Activated gamma-delta T cell treated with anti-CD3 and anti-CD28 coated beads, Interleukin-2, amount 50 U/mL, for 16 hours (primary cell): ENCODE data around the gene SELPLG.
"Not testable (repeated sequence)": the region's sequence is repeated elsewhere in the genome, so short reads cannot be mapped to it uniquely, and the experiment has no call there.

Experiments used
- DNase-seq: peaks from one replicate; pipeline ENCODE4 v3.0.0-alpha.2; 2020; ENCODE audit warnings: low read depth

SELPLG gene

DNA sequence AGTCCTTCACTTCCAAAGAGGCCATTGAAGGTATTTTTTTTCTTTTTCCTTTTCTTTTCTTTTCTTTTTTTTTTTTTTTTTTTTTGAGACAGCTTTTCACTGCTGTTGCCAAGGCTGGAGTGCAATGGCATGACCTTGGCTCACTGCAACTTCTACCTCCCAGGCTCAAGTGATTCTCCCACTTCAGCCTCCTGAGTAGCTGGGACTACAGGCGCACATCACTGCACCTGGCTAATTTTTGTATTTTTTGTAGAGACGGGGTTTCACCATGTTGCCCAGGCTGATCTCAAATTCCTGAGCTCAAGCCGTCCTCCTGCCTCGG is 14.8 kb downstream of the SELPLG start:
- not testable (repeated sequence) for DNase-seq

DNA sequence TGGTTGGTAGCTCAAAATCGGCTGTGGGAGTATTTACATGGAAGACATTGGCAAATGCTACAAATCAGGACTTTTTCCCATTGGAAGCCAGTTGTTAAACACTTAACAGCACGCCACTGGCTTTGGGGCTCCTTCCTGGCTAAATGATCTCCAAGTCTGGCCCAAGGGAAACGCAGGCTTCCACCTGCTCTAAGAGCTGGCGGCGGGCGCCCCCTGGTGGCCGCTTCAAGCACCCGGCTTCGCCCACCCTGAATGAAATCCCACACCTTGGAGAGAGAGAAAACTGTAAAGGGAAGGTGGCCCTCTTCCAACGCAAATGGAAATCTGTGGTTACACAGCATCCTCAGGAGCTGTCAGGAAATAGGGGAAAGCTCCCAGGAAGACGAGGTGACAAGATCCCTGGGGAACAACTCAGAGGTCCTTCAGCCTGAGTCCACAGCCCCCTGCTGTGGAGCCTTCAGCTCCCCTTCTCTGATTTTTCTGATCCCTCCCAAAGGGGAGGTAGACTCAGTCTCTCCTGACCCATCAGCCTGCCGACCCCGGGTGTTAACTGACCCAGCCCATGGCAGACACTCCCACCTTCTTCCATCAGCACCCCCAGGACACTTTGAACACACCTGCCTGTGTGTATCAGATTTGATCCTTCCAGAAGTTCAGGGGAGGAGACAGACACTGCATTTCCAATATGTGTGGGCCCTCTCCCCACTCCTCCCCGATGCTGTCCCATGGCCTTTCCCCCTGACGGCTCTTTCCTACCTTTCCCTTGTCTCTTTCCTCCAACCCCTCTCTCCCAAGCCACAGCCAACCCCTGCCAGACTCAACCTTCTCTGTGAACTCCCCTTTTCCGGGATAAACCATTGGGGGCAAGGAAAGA is 15.4 kb downstream of the SELPLG start:
- DNase-seq, result peak; percentile 69

DNA sequence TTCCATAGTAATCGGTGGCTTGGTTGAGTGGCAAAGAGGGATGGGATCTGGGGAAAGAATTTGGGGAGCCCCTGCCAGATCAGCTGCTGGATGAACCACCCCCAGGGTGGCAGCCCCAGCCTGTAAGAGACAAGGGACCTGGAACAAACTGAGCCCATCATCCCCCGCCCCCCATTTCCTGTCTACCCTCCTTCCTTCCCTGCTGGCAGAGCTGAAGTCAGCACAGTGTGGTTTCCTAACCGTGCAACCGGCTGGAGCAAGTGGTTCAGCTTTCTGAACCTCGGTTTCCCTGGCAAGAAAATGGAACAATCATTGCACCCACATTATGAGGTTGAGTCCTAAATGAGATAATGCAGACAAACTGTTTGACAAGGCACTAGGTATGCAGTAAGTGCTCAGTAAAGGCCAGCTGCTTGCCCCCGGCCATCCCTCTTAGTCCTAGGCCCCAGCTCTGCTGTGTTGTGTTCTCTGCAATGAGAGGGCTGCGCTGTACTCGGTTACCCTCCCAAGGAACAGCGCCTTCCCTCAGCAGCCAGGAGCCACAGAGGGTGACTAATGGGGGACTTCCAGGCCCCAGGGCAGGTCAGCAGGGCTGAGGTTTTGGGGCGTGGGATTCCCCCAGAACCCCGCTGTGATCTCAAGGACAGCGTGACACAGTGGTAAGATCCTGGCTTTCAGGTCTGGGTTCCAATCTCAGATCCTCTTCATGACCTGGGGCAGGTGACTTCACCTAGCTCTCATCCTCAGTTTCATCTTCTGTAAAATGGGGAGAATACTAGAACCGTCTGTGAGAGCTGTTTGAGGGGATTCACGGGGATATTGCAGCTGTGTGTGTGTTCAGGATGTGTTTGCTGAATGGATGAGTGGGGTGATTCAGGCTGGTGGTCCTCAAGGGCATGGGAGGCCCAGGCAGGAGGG is 16.5 kb downstream of the SELPLG start:
- peak; percentile 79 for DNase-seq

DNA sequence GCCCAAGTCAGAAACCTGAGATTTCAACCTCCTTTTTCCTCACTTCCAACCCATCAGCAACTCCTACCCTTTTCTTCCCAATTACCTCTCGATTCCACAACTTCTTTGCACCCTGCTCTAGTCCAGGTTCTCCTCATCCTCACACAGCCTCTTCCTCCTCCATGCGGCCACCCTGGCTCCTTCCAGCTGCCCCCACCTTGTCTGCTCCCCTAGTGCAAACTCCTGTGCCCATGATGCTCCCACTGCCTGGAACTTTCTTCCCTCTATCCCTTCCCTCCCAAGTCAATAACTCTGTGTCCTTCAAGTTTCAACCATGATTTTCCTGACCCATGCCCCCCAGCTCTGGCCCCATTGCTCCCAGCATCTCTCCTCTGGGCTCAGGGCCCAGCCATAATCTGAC is 17.3 kb downstream of the SELPLG start:
- no peak for DNase-seq

DNA sequence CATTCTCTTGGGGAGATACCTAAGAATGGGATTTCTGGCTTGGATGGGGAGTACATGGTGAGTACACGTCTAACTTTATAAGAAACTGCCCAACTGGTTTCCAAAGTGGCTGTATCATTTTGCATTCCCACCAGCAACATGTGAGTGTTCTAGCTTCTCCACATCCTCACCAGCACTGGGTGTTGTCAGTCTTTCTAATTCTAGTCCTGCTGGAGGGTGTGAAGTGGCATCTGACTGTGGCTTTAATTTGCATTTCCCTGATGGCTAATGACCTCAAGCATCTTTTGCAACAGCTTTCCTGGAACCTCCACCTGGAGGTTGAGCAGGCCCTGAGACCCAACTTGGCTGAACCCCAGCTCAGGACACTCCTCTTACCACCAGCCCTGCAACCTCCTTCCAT is 17.8 kb downstream of the SELPLG start:
- DNase-seq, result no peak

DNA sequence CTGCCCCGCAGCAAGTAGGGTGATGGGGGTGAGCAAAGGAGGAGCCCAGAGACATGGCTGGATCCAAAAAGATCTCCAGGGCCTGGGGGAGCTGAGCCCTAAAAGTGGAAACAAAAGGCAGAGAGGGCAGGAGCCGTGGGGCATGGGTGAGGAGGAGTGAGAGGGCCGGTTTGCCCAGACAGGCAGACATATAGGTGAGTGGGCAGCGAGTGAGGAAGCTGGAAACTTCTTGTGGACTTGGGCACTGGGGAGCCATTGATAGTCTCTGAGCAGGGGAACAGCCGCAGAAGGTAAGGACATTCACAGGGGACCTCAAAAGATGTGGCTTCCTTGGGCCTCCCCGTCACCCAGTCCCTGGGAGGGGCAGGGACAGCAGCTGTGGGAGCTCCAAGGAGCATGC is 19.1 kb downstream of the SELPLG start:
- no peak for DNase-seq

DNA sequence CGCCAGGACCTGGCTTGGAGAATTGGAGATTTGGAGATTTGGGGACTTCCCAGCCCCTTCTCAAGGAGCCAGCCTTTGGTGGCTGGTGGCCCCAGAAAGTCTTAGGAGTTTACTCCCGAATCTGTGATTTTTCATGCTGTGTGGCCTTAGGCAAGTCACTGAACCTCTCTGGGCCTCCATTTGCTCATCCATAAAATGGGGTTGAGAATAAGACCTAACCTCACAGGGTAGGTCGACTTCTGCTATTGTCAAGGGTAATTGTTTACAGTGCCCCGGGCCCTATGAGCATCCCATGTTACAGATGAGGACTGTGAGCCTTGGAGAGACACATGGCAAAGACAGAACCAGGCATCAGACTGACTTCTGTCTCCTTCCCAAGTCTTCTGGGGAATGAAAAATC is 19.7 kb downstream of the SELPLG start:
- no peak for DNase-seq

DNA sequence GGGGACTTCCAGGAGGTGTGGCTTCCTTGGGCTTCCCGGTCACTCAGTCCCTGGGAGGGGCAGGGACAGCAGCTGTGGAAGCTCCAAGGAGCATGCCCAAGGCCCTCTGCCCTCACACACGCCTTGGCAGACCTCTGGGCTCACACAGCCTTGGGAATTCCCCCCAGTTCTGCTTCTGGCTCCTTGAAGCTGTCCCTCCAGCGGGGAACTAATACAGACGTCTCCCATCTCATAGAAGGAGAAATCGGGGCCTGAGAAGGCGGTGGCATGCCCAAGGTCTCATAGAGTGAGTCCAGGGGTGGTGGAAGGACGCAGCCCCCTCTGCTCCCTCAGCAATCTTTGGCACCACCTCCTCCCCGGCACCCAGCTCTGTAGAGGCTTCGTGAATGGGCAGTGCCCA is 20.1 kb downstream of the SELPLG start:
- DNase-seq, result no peak

DNA sequence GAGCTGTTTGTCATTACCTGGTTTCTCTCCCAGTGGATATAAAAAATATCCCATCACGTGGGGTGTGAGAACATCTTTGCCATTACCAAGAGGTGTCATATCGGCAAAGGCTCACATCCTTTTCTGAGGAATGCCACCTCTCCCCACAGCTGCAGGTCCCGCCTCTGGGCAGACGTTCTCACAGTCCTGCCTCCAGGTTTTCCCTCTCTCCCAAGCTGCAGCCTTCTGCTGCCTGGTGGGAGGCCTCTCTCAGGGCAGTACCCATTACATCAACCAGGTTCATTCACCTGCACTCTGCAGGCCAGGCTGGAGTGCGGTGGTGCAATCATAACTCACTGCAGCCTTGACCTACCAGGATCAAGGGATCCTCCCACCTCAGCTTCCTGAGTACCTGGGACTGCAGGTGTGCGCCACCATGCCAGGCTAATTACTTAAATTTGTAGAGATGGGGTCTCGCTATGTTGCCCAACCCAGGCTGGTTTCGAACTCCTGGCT is 20.9 kb downstream of the SELPLG start:
- DNase-seq, result no peak

DNA sequence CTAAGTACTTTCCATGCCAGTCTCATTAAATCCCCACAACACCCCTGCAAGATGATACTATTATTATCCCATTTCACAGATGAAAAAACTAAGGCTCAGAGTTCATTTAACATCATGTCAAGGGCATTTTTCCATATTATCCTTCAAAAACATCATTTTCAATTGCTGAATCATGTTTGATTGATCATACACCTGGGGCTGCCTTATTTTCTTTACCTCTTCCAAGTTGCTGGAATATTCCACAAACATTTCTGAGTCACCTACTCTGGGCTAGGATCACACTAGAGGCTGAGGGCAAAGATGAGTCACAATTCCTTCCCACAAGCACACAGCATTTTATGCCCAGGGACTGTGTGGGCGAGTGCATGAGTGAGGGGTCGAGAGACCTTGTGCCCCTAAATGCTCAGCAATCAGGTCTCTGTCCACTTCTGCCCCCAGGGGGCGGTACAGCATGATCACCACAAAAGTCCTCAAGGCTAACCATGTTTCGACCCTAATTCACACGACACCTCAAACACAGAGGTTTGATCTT is 21.7 kb downstream of the SELPLG start:
- peak; percentile 55 for DNase-seq

DNA sequence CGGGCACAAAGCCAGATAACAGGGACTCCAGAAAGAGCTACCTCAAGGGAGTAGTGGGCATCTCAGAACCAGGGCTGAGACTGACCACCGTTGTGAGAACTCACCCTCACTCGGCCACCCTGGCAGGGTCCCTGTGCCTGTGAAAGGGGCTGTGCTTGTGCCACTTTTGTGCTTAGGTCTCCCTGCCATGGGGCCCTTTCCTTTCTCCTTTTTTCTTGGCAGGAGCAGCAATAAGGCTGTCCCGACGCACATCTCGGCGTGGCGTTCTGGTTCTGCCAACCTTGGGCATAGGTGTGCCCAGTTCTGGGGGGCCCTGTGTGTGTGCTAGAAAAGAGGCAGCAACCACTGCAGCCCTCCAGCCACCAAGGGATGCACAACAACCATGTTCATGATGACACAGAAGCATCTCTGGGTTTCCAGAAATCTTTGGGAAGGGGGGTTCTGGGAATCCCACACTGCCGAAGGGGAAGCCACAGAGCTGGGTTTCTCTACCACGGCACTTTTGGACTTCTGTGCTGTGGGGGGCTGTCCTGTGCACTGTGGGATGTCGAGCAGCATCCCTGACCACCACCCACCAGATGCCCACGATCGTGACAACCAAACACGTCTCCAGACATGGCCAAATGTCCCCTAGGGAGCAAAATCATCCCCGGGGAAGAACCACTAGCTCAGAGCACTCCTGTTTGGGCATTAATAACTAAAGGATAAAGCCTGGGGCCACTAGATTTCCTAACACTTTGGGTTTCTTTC is 22.7 kb downstream of the SELPLG start:
- DNase-seq, result no peak

DNA sequence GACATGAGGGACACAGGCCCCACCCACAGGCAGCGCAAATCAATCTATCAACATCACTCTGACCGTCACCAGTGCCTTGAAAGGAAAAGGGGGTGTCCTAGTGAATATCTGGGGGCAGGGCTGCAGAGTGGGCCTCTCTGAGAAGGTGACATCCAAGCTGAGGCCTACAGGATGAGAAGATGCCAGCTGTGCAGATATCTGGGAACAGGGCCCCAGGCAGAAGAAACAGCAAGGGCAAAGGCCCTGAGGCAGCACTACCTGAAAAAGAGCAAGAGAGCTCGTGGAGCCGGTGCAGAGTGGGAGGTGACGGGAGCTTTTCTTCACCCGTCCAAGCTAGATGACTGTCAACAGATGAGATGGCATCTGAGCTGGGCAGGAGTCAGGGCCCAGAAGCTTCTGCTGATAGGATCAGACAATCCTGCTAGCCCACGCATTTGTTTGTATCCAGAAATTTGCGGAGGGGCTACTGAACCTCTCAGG is 23.3 kb downstream of the SELPLG start:
- DNase-seq, result no peak

DNA sequence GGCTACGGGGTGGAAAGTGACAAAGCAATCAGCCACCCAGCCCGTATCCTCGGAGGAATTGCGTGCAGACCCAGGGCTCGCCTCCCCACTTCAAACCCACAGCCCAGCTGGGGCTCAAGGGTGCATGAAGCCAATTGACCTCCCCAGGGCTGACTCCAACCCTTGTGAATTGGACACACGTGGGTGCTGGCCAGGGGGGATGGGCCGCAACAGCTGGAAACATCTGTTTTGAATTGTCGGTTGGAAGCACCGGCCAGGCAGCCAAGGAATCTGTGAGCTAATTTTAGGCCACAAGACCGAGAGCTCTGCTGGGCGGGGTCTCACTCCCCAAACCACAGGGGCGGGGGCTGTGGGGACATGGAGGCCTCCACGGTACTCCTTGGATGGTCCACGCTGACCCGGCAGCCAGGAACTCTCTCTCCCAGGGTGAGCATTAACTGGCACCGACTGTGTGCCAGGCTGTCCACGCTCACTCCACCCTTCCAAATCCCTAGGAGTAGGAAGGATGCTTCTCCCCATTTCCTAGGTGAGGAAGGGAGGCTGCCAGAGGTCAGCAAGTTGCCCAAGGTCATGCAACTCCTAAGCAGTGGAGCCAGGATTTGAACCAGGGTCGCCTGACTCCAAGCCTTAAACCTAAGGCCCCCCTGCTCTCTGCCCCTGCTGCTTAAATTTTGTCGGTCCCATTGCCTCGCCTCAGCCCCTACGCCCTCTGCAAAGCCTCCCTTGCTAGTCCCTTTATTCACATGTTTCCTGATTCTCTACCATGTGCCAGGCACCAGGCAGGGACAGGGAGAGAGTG is 24.0 kb downstream of the SELPLG start:
- no peak for DNase-seq

DNA sequence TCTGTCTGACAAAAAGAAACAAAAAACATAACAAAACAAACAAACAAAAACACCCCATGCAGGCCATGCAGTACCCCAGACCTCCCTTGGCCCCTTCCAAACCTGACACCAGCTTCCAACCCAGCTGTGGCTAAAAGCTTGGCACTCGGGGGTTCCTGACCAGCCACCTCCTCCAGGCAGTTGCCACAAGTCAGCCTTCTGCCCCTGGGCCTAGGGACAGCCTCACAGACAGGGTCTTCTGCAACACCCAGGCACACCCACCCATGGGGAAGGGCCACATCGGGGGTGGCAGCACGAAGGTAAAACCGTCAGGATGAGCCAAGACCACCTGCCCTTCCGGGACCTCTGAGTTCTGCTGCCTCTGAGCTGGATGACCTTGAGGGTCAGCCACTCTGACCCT is 25.1 kb downstream of the SELPLG start:
- DNase-seq, result no peak

DNA sequence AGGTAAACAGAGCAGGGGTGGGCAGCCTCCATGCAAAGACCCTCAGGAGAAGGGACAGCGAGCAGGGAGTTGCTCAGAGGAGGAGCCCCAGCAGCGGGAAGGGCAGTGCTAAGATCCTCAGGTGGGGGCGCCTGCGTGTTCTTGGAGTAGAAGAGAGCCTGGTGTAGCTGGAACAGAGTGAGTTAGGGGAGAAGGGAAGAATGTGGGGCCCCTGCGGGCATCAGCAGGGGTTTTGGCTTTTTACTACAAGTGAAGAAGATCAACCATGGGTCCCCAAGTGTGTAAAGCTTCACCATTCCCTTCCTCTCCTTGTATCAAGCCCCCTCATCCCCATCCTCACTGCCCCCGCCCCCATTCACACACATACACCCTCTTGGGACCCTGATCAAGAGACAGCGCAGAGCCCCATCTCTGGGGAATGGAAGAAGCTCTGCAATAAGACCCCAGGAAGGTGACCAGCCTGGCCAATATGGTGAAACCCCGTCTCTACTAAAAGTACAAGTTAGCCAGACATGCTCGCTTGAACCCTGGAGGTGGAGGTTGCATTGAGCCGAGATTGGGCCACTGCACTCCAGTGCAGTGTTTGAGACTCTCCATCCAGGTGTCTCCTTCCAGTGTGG is 25.6 kb downstream of the SELPLG start:
- no peak for DNase-seq

DNA sequence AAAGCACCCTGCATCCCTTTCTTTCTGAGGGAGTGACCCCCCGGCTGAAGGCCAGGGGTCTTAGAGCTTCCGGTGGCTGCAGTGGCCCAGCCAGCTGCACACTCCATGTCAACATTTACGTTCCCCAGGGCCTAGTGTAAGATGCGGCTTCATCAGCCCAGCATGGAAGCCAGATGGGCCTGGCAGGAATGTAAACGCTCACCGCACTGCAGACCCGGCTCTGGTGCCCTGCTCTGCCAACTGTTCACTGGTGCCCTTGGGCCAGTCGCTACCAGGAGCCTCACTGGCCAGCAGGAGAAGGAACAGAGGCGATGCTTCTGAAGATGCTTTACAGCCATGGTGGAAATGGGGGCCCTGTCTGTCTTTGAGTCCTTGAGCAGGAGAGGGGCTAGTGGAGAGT is 27.2 kb downstream of the SELPLG start:
- DNase-seq, result no peak

DNA sequence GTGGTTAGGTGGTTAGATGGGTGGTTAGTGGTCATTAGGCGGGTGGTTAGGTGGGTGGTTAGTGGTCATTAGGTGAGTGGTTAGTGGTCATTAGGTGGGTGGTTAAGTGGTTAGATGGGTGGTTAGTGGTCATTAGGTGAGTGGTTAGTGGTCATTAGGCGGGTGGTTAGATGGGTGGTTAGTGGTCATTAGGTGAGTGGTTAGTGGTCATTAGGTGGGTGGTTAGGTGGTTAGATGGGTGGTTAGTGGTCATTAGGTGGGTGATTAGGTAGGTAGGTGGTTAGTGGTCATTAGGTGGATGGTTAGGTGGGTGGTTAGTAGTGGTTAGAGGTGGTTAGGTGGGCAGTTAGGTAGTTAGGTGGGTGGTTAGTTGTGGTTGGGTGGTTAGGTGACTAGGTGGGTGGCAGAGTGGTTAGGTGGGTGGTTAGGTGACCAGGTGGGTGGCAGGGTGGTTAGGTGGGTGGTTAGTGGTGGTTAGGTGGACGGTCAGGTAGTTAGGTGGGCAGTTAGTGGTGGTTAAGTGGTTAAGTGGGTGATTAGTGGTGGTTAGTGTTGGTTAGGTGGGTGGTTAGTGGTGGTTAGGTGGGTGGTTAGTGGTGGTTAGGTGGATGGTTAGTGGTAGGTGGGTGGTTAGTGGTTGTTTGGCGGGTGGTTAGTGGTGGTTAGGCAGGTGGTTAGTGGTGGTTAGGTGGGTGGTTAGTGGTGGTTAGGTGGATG is 27.8 kb downstream of the SELPLG start:
- no peak for DNase-seq

DNA sequence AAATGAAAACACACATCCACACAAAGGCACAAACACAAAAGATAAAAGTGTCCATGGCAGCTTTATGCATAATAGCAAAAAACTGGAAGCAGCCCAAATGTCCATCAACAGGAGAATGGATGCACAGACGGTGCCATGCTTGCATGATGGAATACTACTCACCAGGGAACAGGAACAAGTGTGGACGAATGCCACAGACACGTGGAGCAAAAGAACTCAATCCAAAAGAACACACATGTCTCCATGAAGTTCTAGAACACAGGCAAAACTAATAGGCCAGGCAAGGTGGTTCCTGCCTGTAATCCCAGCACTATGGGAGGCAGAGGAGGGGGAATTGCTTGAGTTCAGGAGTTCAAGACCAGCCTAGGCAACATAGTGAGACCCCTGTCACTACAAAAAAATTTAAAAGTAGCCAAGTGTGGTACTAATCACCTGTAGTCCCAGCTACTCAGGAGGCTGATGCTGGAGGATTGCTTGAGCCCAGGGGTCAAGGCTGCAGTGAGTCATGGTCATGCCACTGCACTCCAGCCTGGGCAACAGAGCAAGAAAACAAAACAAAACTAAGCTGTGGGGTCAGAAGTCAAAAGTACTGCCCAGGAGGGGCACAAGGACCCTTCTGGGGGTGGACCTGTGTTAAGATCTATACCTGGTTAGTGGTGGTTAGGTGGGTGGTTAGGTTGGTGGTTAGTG is 28.5 kb downstream of the SELPLG start:
- no peak for DNase-seq

DNA sequence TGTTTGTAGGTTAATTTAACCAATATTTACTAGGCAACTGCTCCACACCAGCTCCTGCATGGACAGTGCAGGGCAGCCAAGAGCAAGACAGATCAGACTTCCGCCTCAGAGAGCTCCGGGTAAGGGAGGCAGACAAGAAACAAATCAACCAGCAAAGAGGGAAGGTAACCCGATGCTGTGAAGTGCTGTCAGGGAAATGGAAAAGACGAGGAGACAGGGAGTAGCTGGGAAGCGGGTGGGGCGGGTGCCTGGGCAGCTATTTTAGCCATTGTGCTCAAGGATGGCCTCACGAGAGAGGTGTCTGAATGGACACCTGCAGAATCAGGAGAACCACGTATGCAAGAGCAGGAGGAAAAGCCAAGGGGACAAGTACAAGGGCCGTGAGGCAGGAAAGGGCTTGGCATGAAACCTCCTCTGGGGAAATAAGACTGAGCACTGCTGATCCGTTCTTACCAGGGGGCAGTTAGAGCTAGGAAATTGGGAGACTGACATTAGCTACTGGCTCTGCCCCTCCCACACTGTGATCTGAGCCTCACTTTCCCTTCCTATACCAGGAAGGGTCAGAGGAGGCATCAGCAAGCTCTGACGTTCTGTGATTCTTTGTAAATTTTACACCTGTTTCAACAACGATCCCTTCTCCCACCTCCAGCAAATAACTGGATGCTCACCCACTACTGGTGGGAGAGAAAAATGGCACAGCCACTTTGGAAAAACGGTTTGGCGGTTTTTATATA is 29.3 kb downstream of the SELPLG start:
- no peak for DNase-seq
